Neutrophil (primary cell): ENCODE results near the gene SLC22A14.

Experiments used
- H3K27ac ChIP-seq: fragments of 200-600 bp; sonication (generic); 2 replicates; pipeline ENCODE4 v1.5.1; 2016; ENCODE audit warnings: mild to moderate bottlenecking, moderate library complexity
- H3K27me3 ChIP-seq: fragments of 200-600 bp; sonication (generic); 2 replicates; pipeline ENCODE4 v1.6.0; 2016; ENCODE audit warnings: mild to moderate bottlenecking
- H3K36me3 ChIP-seq: fragments of 200-600 bp; sonication (generic); 2 replicates; pipeline ENCODE4 v1.5.1; 2017
- H3K4me1 ChIP-seq, 2 experiments: fragments of 200-600 bp in 1 of 2; sonication (generic) in 1 of 2; 1 replicate in 1 of 2; 2 replicates in 1 of 2; pipeline versions ENCODE4 v1.5.1 to v1.6.1; 2013 to 2016; ENCODE audit warnings: low read depth in 1 of 2, low read length in 1 of 2, mild to moderate bottlenecking in 1 of 2, moderate library complexity in 1 of 2; ENCODE audit not compliant: control insufficient read depth in 1 of 2, insufficient read depth in 1 of 2
- H3K4me3 ChIP-seq, 2 experiments: fragments of 200-600 bp in 1 of 2; sonication (generic) in 1 of 2; 1 replicate in 1 of 2; 2 replicates in 1 of 2; pipeline ENCODE4 v1.5.1; 2013 to 2016; ENCODE audit warnings: low read depth in 1 of 2, low read length in 1 of 2, mild to moderate bottlenecking in 1 of 2, moderate library complexity in 1 of 2
- H3K9me3 ChIP-seq: fragments of 200-600 bp; sonication (generic); 2 replicates; pipeline ENCODE4 v1.5.1; 2016
- CTCF ChIP-seq: fragments of 200-600 bp; sonication (generic); IDR thresholded peaks from 2 replicates; pipeline ENCODE4 v1.5.1; 2016; ENCODE audit warnings: antibody characterized with exemption

Gene SLC22A14

GRCh38 chr3:38361496-38361895, 79.4 kb downstream of the SLC22A14 start:
- Histone ChIP-seq H3K4me3 (no peak overlapping the region), H3K27ac (no peak overlapping the region), H3K4me1 (no peaks in the 10 kb centered on the region), H3K27me3 (no peaks in the 10 kb centered on the region), H3K36me3 (peaks cover 11% of the 10 kb centered on the region), H3K9me3 (no peaks in the 10 kb centered on the region)
- TF ChIP-seq CTCF: no peak

GRCh38 chr3:38362825-38363224, 80.7 kb downstream of the SLC22A14 start:
- Histone ChIP-seq H3K4me1 (no peaks in the 10 kb centered on the region), H3K36me3 (peaks cover 11% of the 10 kb centered on the region), H3K27me3 (no peaks in the 10 kb centered on the region), H3K9me3 (no peaks in the 10 kb centered on the region), H3K4me3 (no peak overlapping the region), H3K27ac (no peak overlapping the region)
- no peak for TF ChIP-seq CTCF

- Histone ChIP-seq H3K27ac (no peak overlapping the region), H3K27me3 (no peaks in the 10 kb centered on the region), H3K9me3 (no peaks in the 10 kb centered on the region), H3K36me3 (peaks cover 11% of the 10 kb centered on the region), H3K4me1 (no peaks in the 10 kb centered on the region), H3K4me3 (no peak overlapping the region)
- no peak for TF ChIP-seq CTCF
Observed at GRCh38 chr3:38364721-38365400, 82.8 kb downstream of the SLC22A14 start.

- Histone ChIP-seq H3K4me3 (no peak overlapping the region), H3K36me3 (peaks cover 11% of the 10 kb centered on the region), H3K27ac (no peak overlapping the region), H3K4me1 (no peaks in the 10 kb centered on the region), H3K9me3 (no peaks in the 10 kb centered on the region), H3K27me3 (no peaks in the 10 kb centered on the region)
- TF ChIP-seq CTCF: no peak
Observed at GRCh38 chr3:38365469-38366062, 83.5 kb downstream of the SLC22A14 start.

GRCh38 chr3:38366082-38366481, 84.0 kb downstream of the SLC22A14 start:
- TF ChIP-seq CTCF: no peak
- Histone ChIP-seq H3K36me3 (peaks cover 11% of the 10 kb centered on the region), H3K27ac (no peak overlapping the region), H3K27me3 (no peaks in the 10 kb centered on the region), H3K4me3 (no peak overlapping the region), H3K4me1 (no peaks in the 10 kb centered on the region), H3K9me3 (no peaks in the 10 kb centered on the region)
